GM18520 (cell line): ENCODE data around the gene NABP2.
"Not testable (repeated sequence)": the region's sequence is repeated elsewhere in the genome, so short reads cannot be mapped to it uniquely, and the experiment has no call there.

Experiments
- ATAC-seq: cut with Tn5 transposase; IDR thresholded peaks from one replicate; pipeline ENCODE4 v1.9.1; 2021; ENCODE audit not compliant: unreplicated experiment

NABP2 gene

DNA sequence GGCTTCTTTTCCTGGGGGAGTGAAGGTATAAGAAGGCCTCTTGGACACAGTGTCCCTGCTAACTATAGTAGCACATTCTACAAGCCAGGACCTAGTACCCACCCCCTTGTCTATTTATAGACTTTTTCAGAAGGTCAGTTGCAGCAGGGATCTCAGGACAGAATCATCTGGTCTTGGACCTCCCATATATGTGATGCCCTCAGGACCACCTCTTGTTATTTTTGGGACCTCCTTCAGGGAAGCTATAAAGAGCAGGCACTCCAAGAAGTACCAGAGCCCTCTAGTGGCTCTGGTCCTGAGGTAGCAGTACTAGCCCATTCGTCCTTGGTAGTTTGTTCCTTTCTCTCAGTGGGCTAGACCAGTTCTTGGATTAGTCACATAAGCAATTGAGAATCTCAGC is 46.9 kb downstream of the NABP2 start:
- no peak for ATAC-seq

DNA sequence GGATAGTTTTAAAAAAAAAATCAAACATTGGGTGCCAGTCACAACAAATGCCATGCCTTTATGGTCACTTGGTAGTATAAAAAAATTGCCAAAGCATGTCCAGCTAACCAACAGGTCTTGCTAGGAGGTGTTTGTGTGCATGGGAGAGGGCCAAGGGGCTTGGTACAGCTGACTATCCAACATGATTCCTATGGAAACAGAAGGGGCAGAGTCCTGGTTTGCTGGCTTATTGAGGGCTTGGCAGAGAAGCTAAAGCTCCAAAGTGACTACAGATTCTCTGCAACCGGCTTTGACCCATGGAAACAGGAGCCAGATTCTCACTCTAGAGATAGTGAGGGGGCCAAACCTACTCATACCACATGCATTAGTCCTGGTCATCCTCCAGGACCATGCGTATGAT is 48.3 kb downstream of the NABP2 start:
- not testable (repeated sequence) for ATAC-seq

DNA sequence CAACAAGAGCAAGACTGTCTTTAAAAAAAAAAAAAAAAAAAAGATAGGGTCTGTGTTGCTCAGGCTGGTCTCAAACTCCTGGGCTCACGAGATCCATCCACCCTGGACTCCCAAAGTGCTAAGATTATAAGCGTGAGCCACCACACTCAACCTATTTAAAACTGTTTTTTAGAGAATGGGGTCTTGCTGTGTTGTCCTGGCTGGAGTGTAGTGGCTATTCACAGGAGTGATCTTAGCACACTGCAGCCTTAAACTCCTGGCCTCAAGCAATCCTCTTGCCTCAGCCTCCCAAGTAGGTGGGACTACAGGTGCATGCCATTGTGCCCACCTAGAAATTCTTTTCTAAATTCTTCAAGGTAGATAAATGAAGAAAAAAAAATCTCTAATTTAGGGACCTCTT is 50.2 kb downstream of the NABP2 start:
- no peak for ATAC-seq

DNA sequence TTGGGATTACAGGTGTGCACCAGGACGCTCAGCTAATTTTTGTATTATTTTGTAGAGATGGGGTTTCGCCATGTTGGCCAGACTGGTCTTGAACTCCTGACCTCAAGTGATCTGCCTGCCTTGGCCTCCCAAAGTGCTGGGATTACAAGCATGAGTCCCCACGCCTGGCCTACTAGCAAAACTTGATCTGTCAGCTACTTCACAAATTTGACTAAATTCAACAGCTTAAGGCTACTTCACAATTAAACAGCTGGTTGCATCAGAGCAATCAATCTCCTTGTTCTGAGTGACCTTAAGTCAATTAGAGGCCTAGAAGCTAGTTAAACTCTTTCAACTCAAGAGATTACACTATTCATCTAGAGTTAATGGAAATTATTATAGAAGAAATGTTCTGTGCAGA is 54.8 kb downstream of the NABP2 start:
- no peak for ATAC-seq
